Body of pancreas (tissue), 4 donors: ENCODE data around the gene PSMC3. TPM values are rescaled to one million over a fixed set of nuclear protein-coding genes. Genes with fewer than 3 reads are reported as not detected.

Source experiments
- ATAC-seq: fragments of 150-250 bp; one replicate; pipeline ENCODE4 v1.9.1; 2016
- DNase-seq, 4 donors: peaks; one replicate each; pipeline ENCODE4 v3.0.0-alpha.2; 2019
- H3K27ac ChIP-seq, 4 donors: fragments of 200-600 bp; sonication (generic); 1 replicate in 3 of 4; 2 replicates in 1 of 4; pipeline versions ENCODE4 v1.5.1 to v1.6.1; 2016 to 2019; ENCODE audit warnings: mild to moderate bottlenecking in 1 of 4, mixed read lengths in 1 of 4, moderate library complexity in 1 of 4
- H3K27me3 ChIP-seq, 2 donors: fragments of 200-600 bp; sonication (generic); one replicate each; pipeline ENCODE4 v1.6.0; 2016; ENCODE audit warnings: mild to moderate bottlenecking in 1 of 2
- H3K36me3 ChIP-seq, 2 donors: fragments of 200-600 bp; sonication (generic); replicated peaks in 1 of 2; 2 replicates each; pipeline ENCODE4 v1.5.1; 2016; ENCODE audit warnings: low read depth in 2 of 2; ENCODE audit not compliant: insufficient read depth in 1 of 2
- H3K4me1 ChIP-seq: fragments of 200-600 bp; sonication (generic); one replicate; pipeline ENCODE4 v1.6.0; 2016
- H3K4me3 ChIP-seq, 2 donors: fragments of 200-600 bp; sonication (generic); 1 replicate in 1 of 2; 2 replicates in 1 of 2; pipeline ENCODE4 v1.5.1; 2016 to 2019
- H3K9me3 ChIP-seq, 3 donors: fragments of 200-600 bp; sonication (generic); 1 replicate in 2 of 3; 2 replicates in 1 of 3; pipeline ENCODE4 v1.5.1; 2016
- CTCF ChIP-seq, 7 experiments: fragments of 450-650 bp in 4 of 7; fragments of 200-600 bp in 3 of 7; sonication (generic) in 3 of 7; IDR thresholded peaks; one replicate each; pipeline ENCODE4 v1.5.1; 2016 to 2019; ENCODE audit warnings: antibody characterized with exemption in 7 of 7
- POLR2A ChIP-seq, 3 donors: fragments of 450-650 bp; IDR thresholded peaks; one replicate each; pipeline ENCODE4 v1.6.1; 2016; ENCODE audit warnings: antibody characterized with exemption in 3 of 3, mild to moderate bottlenecking in 2 of 3
- WGBS, 2 donors: methylation state at CpG; one replicate each; pipeline ENCODE4 v1.1.5; 2017; 5-methylcytosine and 5-hydroxymethylcytosine counted together
- intact Hi-C: fragments of 100-400 bp; cut with DNase I; formaldehyde crosslinking; loops from one replicate; pipeline ENCODE4 v1.15.1; 2023
- total RNA-seq, 2 donors: library from RNA; depleted of rRNA; stranded (reverse); fragments of >200 nt; gene quantifications; one replicate each; pipeline ENCODE4 v1.1.0, GENCODE V29; 2016

PSMC3 gene
- total RNA-seq, 2 donors from 2014 or later = 43.8 to 62.8 TPM

GRCh38 chr11:47415949-47416472, 10.2 kb downstream of the PSMC3 start:
- no peak for TF ChIP-seq CTCF (IDR thresholded peaks at IDR 0.05)
- TF ChIP-seq POLR2A (IDR thresholded peaks at IDR 0.05) = peak in 1 of 3 donors; percentile 26
- Histone ChIP-seq H3K9me3 (no peaks in the 10 kb centered on the region), H3K4me3 (no peak overlapping the region), H3K36me3 (peaks cover 16 to 20% of the 10 kb centered on the region in 2 donors), H3K4me1 (peaks cover 14% of the 10 kb centered on the region), H3K27me3 (no peaks in the 10 kb centered on the region), H3K27ac (peak overlapping the region; percentile 65 to 89 (median 79))
- DNase-seq (peak; percentile 73 to 83 (median 80)), ATAC-seq (peak; percentile 83)
- intact Hi-C loops = no loop called here
- 26 to 36% methylated on average over 11 to 13 of the region's 13 CpGs for WGBS, 2 donors

GRCh38 chr11:47415091-47415854, 11.0 kb downstream of the PSMC3 start:
- intact Hi-C loops = no loop called here

GRCh38 chr11:47414685-47415070, 11.6 kb downstream of the PSMC3 start:
- intact Hi-C loops = no loop called here
- ATAC-seq = no peak

More at GRCh38 chr11:47415091-47415854, 11.0 kb downstream of the PSMC3 start:
- Histone ChIP-seq H3K9me3 (no peaks in the 10 kb centered on the region), H3K4me1 (peaks cover 14% of the 10 kb centered on the region), H3K36me3 (peaks cover 12 to 15% of the 10 kb centered on the region in 2 donors), H3K4me3 (no peak overlapping the region), H3K27me3 (no peaks in the 10 kb centered on the region), H3K27ac (peak overlapping the region; percentile 65 to 89 (median 79))
- WGBS, 2 donors = 84 to 94% methylated on average over 19 to 29 of the region's 31 CpGs
- no peak for ATAC-seq
- DNase-seq = no peak
- TF ChIP-seq CTCF (IDR thresholded peaks at IDR 0.05) (no peak), POLR2A (IDR thresholded peaks at IDR 0.05) (no peak)

GRCh38 chr11:47413908-47414684, 12.1 kb downstream of the PSMC3 start:
- 85 to 88% methylated on average over 16 of the region's 16 CpGs for WGBS, 2 donors
- peak in 1 of 4 donors; percentile 60 for DNase-seq
- ATAC-seq = no peak
- Histone ChIP-seq H3K9me3 (no peaks in the 10 kb centered on the region), H3K27ac (peak overlapping the region in 2 of 4 donors; percentile 11 to 15), H3K4me1 (peaks cover 26% of the 10 kb centered on the region), H3K4me3 (no peak overlapping the region), H3K36me3 (peaks cover 5 to 9% of the 10 kb centered on the region in 2 donors), H3K27me3 (no peaks in the 10 kb centered on the region)
- intact Hi-C loops = no loop called here
- no peak for TF ChIP-seq CTCF (IDR thresholded peaks at IDR 0.05)
- TF ChIP-seq POLR2A (IDR thresholded peaks at IDR 0.05) = no peak

More at GRCh38 chr11:47414685-47415070, 11.6 kb downstream of the PSMC3 start:
- H3K9me3 ChIP-seq = no peaks in the 10 kb centered on the region
- H3K27me3 ChIP-seq = no peaks in the 10 kb centered on the region
- TF ChIP-seq POLR2A (IDR thresholded peaks at IDR 0.05) = no peak
- TF ChIP-seq CTCF (IDR thresholded peaks at IDR 0.05) = no peak
- no peak overlapping the region for H3K4me3 ChIP-seq
- H3K36me3 ChIP-seq = peaks cover 7 to 9% of the 10 kb centered on the region in 2 donors
- 95% methylated on average over 16 of the region's 19 CpGs; no CpG with 5 or more reads in 1 of the 2 donors for WGBS, 2 donors
- peaks cover 20% of the 10 kb centered on the region for H3K4me1 ChIP-seq
- no peak for DNase-seq
- H3K27ac ChIP-seq = peak overlapping the region in 1 of 4 donors; percentile 15
